Kidney (tissue), 14 donors: ENCODE results near the gene TBC1D9B. TPM values are rescaled to one million over a fixed set of nuclear protein-coding genes. Genes with fewer than 3 reads are reported as not detected.

Experiments used
- DNase-seq, 5 donors: peaks; one replicate each; pipeline ENCODE4 v3.0.0-alpha.2; 2013 to 2020
- FAIRE-seq: peaks from 2 replicates; lab custom pipeline; 2012; peaks lifted over from hg19 to GRCh38; lab: Jason Lieb, UNC
- H3K27ac ChIP-seq, 2 donors: one replicate each; pipeline ENCODE4 v1.7.0; 2013; ENCODE audit warnings: low read depth in 2 of 2, low read length in 2 of 2, inconsistent platforms in 1 of 2
- H3K27me3 ChIP-seq: one replicate; pipeline ENCODE4 v1.7.1; 2013; ENCODE audit warnings: low read length, inconsistent platforms; ENCODE audit not compliant: control insufficient read depth, insufficient read depth
- H3K36me3 ChIP-seq, 3 donors: one replicate each; pipeline versions ENCODE4 v1.7.0 to v1.7.1; 2013; ENCODE audit warnings: low read length in 3 of 3, control low read depth in 1 of 3, inconsistent platforms in 1 of 3; ENCODE audit not compliant: insufficient read depth in 3 of 3, control insufficient read depth in 2 of 3
- H3K4me1 ChIP-seq, 3 donors: one replicate each; pipeline versions ENCODE4 v1.7.0 to v1.7.1; 2013; ENCODE audit warnings: low read length in 3 of 3, inconsistent platforms in 1 of 3, low read depth in 1 of 3; ENCODE audit not compliant: control insufficient read depth in 2 of 3, insufficient read depth in 2 of 3
- H3K4me3 ChIP-seq, 3 donors: one replicate each; pipeline versions ENCODE4 v1.7.0 to v1.8.1; 2013; ENCODE audit warnings: low read length in 3 of 3, control low read depth in 1 of 3, inconsistent platforms in 1 of 3
- H3K9ac ChIP-seq, 3 donors: one replicate each; pipeline versions ENCODE4 v1.7.0 to v1.7.1; 2013; ENCODE audit warnings: low read length in 3 of 3, control low read depth in 1 of 3, inconsistent platforms in 1 of 3
- H3K9me3 ChIP-seq, 3 donors: one replicate each; pipeline versions ENCODE4 v1.7.0 to v1.7.1; 2013; ENCODE audit warnings: low read length in 3 of 3, control low read depth in 1 of 3, inconsistent platforms in 1 of 3; ENCODE audit not compliant: control insufficient read depth in 2 of 3, insufficient read depth in 1 of 3
- CTCF ChIP-seq: IDR thresholded peaks from 3 replicates; pipeline ENCODE4 v1.5.1; 2012; ENCODE audit warnings: mild to moderate bottlenecking, moderate library complexity, borderline replicate concordance; ENCODE audit not compliant: insufficient read depth; ENCODE audit errors: extremely low read depth
- intact Hi-C: fragments of 100-400 bp; cut with DNase I; formaldehyde crosslinking; loops from one replicate; pipeline ENCODE4 v1.11.1; 2022
- polyA plus RNA-seq: library from polyadenylated mRNA; stranded (reverse); fragments of 350-450 nt; fragmentation: Illumina TruSeq; extraction: RNeasy Lipid Tissue Mini Kit (QIAGEN cat#74804); gene quantifications from one replicate; pipeline ENCODE4 v1.2.3, GENCODE V29; 2014; ENCODE audit warnings: low read depth, low replicate concordance; ENCODE audit not compliant: insufficient read depth
- total RNA-seq: library from RNA; stranded (reverse); fragmentation: NEBNext Ultra II Directional; extraction: Animal tissue kit (Norgen Biotek cat#: 25700); gene quantifications from one replicate; pipeline ENCODE4 v1.2.1, GENCODE V29; 2021
- donor health status: control.
- donor health status: control.
- donor health status: control.
- donor health status: control.
- donor health status: control.
- donor health status: DM: yes; HTN: yes; CAD: no.
- donor health status: Normal renal cell carcinoma (clear cell type).

TBC1D9B gene
- total and polyA plus RNA-seq, 2 donors from 2014 or later, result 49.5 to 117 TPM

GRCh38 chr5:179867476-179867875 is 40.2 kb downstream of the TBC1D9B start:
- H3K9ac ChIP-seq, result no peak overlapping the region
- no peaks in the 10 kb centered on the region for H3K9me3 ChIP-seq
- intact Hi-C loops, result no loop called here
- H3K4me1 ChIP-seq, result peaks cover 0 to 2% (median 0%) of the 10 kb centered on the region in 3 donors
- no peak for TF ChIP-seq CTCF
- H3K27me3 ChIP-seq, result no peaks in the 10 kb centered on the region
- FAIRE-seq (no peak), DNase-seq (peak in 1 of 5 donors; percentile 69)
- no peak overlapping the region for H3K4me3 ChIP-seq
- peaks cover 2 to 15% (median 7%) of the 10 kb centered on the region in 3 donors for H3K36me3 ChIP-seq
- H3K27ac ChIP-seq, result no peak overlapping the region

DNA sequence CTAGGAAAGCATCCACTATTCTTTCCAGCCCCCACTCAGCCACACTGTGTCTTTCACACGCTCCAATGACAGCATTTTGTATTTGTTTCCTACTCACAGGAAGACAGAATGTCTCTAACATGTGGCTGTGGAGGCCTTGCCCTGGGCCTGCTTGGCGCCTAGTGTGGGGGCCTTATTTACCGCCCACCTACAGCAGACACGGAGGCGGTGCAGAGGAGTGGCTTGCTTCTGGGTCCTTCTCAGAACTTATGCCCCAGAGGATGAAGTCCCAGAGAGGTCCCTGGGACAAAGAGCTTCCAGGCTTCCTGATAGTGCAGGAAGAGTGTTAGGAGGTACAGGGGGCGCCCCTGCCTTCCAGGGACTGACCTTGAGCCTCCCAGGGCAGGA is 40.6 kb downstream of the TBC1D9B start:
- Histone ChIP-seq H3K36me3 (peaks cover 2 to 16% (median 8%) of the 10 kb centered on the region in 3 donors), H3K4me1 (peaks cover 0 to 2% (median 0%) of the 10 kb centered on the region in 3 donors)
- FAIRE-seq, result no peak

GRCh38 chr5:179866241-179867078 is 41.2 kb downstream of the TBC1D9B start:
- H3K36me3 ChIP-seq, result peaks cover 2 to 17% (median 8%) of the 10 kb centered on the region in 3 donors

More for the DNA sequence above, 40.6 kb downstream of the TBC1D9B start:
- Histone ChIP-seq H3K9ac (no peak overlapping the region), H3K27me3 (no peaks in the 10 kb centered on the region), H3K9me3 (no peaks in the 10 kb centered on the region), H3K27ac (no peak overlapping the region), H3K4me3 (no peak overlapping the region)
- intact Hi-C loops, result no loop called here
- TF ChIP-seq CTCF, result no peak
- DNase-seq, result no peak

More at GRCh38 chr5:179866241-179867078, 41.2 kb downstream of the TBC1D9B start:
- Histone ChIP-seq H3K4me1 (peaks cover 0 to 2% (median 0%) of the 10 kb centered on the region in 3 donors), H3K27ac (no peak overlapping the region), H3K9ac (no peak overlapping the region), H3K9me3 (no peaks in the 10 kb centered on the region), H3K27me3 (no peaks in the 10 kb centered on the region), H3K4me3 (no peak overlapping the region)
- intact Hi-C loops, result no loop called here
- DNase-seq, result no peak
- TF ChIP-seq CTCF, result no peak
- no peak for FAIRE-seq
